HG02798 (cell line): ENCODE data around the gene ITGAV.

Source experiments
- ATAC-seq: cut with Tn5 transposase; IDR thresholded peaks from one replicate; pipeline ENCODE4 v1.9.1; 2021; ENCODE audit warnings: mild to moderate bottlenecking; ENCODE audit not compliant: unreplicated experiment, poor library complexity

ITGAV gene

DNA sequence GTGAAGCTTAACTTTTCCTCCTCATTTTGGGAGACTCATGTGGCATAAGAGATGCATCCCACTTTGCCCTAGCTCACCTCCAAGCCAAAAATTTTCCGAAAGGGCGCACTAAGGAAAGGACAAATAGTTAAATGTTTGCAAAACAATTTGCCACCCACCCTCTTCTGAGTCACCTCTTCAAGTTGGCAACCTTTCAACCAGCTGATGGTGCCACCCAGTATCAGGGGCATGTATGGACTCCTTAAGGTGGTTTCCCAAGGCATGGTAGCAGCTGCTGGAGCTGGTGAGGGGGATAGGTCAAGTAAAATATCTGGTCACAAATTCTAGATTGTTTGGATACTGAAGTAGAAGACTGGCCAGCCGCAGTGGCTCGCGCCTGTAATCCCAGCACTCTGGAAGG lies 17.2 kb upstream of the ITGAV start:
- no peak for ATAC-seq

DNA sequence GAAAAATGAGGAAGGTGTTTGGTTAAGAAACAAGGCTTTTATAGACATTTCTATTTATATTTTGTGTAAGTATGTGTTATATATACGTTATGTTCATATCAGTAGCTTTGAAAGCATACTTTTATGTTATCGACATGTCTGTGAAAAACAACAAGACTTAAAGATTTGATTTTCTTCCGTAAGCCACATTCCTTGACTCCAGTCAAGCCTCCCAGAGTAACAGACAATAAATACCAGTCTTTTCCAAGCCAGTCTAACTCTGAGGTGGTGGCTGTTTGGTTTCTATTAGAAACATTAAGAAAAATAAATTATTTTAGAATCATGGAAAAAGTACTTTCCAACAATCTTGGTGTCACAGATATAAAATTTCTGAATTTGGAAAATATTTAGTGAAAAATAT lies 16.3 kb upstream of the ITGAV start:
- ATAC-seq: no peak

DNA sequence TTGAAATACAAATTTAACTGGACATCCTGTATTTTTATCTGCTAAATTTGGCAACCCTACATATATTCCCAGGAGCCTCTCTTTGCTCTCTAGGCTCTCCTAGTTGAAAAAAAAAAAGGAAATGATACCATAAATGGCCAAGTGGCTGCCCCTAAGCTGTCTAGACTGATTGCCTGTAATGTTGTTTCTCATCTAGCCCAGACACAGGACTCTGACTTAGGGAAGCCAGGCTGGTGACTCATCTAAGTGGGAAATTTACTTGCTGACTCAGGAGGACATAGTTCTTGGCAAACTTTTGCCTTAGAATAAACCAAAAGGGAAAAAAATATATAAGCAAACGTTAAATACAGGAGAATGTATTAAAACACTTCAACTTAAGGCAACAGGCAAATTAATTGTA lies 14.6 kb upstream of the ITGAV start:
- ATAC-seq: no peak

DNA sequence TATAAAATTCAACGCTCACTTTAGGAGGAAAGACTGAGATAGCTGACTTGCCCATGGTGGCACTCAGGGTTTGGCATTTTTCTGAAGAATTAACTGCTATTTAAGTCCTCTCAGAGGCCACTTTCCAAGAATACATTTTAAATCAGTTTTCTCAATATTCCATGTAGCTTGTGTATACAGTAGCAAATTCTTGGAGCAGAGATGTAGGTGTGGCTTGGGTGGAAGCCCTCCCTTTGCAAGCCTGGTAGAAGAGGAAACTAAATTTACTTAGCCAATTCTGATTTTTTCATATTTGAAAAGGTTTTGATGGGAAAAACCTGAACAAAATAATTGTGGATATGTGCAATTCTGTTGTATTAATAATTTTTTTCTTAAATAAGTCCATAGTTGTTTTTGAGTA lies 14.0 kb upstream of the ITGAV start:
- ATAC-seq: no peak

DNA sequence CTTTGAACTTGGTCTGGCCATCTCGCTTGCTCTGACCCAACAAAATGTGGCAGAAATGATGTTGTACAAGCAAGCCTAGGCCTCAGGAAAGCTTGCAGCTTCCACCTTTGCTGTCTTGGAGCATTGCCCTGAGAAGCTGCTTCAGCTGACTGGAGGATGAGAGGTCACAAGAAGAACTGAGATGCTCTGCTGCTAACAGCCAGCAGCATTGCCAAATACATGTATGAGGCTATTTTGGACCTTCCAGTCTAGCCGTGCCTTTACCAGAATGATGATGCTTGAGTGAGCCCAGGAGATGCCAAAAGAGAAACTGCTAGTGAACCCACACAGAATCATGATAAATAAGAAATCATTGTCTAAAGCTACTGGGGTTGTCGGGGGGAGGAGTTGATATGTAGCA lies 13.2 kb upstream of the ITGAV start:
- no peak for ATAC-seq

DNA sequence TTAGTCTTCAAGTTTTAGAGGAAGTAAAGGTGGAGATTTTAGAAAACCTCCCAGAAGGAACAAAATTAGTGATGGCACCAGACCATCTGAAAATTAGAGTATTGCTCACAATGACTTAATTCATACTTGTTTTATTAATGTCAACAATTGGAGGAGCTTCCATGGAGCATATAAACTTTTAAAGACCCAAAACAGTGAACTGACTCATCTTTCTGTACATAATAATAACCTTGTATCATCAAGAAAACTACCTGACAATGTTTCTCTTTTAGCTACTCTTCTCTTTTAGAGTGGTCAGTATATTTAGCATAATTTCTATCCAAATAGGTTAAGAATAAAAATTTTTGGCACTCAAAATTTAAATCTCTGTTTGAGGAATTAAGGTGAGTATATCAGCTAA lies 7.2 kb upstream of the ITGAV start:
- no peak for ATAC-seq

DNA sequence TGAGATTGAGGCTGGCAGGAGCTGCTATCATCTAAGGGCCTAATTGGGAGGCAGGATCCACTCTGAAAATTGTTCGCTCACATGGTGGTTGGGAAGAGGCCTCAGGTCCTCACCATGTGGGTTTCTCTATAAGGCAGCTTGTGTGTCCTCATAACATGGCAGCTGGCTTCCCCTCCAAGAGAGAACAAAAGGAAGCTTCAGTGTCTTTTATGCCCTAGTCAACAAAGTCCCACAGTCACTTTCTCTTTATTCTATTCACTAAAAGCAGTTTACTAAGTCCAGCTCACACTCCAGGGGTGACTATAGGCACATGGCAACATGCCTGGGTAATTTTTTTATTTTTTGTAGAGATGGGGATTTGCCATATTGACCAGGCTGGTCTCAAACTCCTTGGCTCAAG lies 5.8 kb upstream of the ITGAV start:
- no peak for ATAC-seq

DNA sequence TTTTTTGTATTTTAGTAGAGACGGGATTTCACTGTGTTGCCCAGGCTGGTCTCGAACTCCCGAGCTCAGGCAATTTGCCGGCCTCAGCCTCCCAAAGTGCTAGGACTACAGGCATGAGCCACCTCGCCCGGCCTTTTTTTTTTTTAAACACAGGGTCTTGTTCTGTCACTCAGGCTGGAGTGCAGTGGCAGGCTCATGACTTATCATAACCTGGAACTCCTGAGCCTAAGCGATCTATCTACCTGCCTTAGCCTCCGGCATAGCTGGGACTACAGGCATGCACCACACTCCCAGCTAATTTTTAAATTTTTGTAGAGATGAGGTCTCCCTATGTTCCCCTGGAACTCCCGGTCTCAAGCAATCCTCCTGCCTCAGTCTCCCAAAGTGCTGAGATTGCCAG lies 1.4 kb upstream of the ITGAV start:
- no peak for ATAC-seq

DNA sequence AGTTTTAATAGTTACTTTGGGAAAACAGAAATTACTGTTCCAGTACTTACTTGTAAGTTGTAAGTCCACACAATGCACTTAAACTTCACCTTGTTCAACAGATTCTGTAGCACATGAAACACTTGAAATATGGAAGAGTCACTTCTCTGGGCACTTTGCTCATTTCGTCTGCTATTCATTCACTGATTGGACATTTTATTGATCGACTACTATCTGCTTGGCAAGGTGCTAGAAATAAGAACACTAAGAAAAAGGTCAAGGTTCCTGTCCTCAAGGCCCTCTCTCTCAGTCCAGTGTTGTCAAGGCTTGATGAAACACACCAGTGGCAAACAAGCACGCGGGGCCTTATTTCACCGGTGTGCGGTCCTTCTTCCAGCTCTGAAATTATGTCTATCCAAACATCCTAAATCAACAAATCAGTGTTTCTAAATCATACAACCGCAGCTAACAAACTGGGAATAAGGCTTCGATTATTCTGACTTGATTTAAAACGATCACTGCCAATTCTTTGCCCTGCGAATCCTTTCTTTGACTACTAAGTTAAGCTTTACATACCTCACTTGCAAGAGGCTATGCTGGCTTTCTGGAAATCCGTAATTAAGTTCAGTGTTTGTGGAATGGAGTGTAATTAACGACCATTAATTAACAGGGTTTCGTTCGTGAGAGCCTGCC lies 780 bp upstream of the ITGAV start:
- no peak for ATAC-seq

DNA sequence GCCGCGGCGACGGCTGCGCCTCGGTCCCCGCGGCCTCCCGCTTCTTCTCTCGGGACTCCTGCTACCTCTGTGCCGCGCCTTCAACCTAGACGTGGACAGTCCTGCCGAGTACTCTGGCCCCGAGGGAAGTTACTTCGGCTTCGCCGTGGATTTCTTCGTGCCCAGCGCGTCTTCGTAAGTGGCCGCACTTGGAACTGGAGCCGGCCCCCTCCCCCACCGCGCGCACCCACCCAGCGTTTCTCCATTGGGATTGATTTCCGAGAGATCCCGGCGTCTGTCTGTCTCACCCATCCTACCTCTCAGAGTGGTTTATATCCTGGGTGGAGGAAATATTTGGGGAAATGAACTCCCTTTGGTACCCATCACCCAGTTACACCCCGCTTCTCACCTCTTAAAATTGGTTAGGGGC lies 498 bp downstream of the ITGAV start:
- no peak for ATAC-seq

DNA sequence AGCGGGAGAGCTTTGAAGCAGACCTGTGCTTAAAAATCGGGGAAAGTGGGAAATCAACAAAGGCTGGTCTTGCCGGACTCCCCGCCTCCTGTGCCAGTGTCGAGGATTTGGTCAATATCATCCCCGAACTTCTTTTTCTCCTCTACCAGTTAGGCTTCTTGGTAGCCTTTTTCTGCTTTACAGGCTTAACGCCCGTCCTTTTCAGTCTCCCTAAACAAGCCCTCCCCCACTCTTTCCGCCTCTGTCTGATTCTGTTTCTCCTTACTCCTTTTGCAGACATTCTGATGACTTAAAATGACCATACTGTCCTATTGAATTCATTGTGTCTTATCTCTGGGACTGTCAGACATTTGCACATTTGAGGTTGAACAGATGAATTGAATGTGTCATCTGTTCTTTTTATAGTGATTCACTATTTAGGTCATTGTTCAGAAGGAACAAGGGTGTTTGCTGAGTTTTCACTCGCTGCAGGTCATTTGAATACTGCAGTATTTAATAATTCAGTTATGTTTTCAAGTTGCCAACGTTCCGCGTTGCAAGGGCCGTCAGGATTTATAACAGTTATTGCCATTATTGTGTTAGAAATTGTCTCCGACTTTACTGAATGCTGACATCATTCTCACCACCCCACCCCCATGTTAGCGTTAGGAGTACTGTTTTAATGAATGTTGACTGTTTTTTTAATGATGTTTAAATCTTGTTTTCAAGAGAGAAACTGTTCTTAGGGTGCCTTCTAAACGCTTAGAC lies 1.1 kb downstream of the ITGAV start:
- ATAC-seq: no peak

DNA sequence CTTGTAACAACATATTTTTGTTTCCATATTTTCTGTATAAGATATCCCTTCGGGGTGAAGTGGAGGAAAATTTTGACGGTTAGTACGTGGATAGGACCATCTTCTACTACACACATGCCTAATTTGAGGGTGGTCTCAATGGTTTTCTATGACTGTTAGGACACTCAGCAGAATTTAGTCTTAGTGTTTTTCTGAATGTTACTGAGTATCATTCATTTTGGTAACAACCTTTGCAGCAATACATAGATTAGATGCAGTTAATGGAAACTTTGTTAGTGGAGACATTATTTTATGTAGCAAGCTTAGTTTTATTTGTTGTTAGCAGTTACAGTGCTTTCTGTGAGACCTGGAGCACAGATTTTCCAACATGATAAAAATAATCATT lies 1.6 kb downstream of the ITGAV start:
- no peak for ATAC-seq

DNA sequence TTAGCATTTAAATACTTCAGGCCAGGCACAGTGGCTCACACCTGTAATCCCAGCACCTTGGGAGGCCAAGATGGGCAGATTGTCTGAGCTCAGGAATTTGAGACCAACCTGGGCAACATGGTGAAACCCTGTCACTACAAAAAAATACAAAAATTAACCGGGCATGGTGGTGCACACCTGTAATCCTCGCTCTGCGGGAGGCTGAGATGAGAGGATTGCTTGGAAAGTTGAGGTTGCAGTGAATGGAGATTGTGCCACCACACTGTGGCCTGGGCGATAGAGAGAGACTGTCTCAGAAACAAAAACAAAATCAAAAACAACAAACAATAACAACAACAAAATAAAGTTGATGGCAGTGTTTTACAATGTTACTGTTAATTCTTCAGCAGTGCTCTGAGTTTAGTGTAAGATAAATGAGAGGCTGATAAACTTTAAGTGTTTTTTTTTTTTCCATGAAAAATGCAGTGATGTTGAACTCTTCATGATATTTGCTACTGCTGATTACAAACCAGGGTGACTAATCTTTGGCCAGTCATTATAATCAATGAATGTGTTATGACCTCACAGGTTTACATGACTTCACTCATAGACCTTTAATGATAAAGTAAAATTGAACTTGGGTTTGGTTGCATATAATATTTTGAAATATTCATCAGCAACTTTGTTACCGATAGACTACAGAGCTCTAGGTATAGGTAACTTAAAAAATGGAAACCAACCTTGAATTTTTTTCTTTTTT lies 2.5 kb downstream of the ITGAV start:
- ATAC-seq: no peak

DNA sequence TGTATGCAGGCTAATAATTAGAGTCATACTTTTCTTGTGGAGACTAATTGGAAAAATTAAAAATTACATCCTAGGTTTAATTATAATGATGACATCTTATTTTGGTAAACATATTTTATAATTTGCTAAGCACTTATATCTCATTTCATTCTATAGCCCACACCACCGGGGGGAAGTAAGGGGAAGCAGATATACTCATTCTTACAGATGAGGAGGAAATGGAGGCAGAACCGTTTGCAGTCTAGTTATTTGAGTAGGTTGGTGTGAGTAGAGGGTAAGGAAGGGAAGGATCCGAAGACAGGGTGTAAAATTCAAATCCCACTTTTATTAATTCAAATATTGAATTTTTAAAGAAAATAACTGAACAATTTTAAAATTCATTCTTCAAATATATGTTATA lies 3.7 kb downstream of the ITGAV start:
- no peak for ATAC-seq

DNA sequence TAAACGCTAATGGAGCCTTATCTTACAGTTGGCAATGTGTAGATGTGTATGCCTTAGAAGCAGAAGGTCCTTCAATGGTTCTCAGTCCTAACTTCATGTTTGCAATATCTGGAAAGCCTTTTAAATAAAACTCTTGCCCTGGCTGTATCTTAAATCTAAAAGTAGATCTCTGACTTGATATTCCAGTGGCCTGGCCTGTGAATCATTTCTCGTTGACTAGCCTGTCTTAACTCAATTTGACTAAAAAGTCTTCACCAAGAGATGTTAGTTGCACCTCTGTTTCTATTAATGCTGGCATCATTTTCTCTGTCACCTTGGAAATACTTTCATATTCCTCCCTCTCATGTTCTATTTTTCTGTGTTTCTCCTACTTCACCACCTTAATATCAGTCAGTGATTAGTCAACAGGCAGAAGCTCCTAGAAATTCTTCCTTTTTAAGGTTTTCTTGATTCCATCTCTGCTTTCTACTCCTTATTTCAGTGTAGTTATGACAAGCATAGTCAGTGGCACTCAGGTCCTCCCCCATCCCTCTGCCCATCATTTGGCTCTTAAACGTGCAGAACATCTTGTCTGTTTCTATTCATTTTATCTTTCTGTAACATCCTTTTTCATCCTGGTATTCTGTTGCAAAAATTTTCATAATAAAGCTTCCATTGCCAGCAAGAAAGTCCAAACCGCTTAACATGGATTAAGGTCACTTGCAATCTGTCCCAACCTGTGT lies 4.3 kb downstream of the ITGAV start:
- no peak for ATAC-seq

DNA sequence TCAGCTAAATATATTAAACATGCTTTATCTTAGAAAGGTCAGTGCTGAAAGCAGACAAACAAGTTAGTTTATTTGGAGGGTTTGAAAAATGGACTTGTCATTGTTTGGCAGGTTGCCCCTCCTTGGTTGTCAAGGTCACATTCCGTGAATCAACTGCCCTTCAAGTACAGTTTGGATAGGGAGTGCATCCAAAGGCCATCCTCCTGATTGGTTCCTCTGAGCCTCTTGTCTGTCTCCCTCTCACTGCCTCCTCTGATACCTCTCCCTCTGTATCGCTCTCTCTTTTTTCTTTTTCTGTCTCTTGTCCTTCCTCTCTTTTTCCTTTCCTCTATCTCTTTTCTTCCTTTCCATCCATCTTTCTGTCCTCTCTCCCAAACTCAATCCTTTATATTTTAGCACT lies 5.4 kb downstream of the ITGAV start:
- no peak for ATAC-seq

DNA sequence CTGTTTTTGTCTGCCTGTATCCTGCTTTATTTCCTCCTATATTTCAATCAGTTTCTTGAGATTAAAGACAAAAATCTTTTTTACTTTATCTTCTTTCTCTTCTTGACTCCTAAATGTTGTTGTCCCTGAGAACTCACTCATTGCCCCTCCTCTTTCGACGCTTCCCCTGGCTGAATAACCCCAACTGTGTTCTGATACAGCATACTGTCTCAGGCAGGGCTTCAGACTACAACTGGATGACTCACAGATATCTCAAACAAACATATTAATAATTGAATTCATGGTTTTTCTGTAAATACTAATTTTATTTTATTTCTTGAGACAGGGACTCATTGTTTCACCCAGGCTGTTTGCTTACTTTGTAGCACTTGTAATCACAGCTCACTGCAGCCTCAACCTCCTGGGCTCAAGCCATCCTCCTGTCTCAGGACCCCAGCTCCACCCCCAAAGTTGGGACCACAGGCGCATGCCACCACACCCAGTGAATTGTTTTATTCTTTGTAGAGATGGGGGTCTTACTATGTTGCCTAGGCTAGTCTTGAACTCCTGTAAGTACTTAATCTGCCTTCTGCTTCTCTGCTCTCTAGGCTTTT lies 9.4 kb downstream of the ITGAV start:
- no peak for ATAC-seq

DNA sequence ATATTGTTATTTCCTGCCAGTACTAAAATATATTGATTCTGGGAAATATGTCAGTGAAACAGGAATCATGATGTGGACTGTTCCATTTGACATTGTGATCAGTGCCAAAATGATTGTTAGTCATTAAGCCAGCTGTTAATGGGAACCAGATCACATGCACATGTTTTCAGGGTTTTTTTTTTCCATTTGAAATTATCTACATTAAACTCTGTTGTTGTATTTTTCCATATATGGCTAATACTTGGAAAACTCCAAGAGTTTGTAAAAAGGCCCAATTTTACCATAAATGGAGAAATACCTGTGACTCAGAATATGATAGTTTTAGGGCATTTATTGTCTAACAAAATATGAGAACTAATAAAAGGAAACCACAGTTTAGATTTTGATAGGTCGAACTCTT lies 13.4 kb downstream of the ITGAV start:
- ATAC-seq: no peak

DNA sequence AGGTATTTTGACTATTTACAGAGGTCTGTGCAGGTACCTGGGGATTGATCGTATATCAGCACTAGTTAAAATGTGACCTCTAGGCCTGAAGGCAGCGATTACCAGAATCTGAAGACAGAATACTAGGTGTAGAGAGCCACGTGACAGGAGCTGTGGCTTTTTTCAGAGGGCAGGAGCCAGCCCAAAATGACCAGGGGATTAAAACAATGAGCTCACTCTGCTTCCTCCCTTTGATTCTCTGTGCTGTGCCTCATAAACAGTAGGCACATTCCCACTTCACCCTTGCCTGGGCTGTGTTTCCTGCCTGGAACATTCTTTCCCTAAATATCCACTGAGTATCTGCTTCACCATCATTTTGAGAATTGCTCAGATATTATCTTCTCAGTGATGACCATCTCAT lies 15.2 kb downstream of the ITGAV start:
- ATAC-seq: no peak

DNA sequence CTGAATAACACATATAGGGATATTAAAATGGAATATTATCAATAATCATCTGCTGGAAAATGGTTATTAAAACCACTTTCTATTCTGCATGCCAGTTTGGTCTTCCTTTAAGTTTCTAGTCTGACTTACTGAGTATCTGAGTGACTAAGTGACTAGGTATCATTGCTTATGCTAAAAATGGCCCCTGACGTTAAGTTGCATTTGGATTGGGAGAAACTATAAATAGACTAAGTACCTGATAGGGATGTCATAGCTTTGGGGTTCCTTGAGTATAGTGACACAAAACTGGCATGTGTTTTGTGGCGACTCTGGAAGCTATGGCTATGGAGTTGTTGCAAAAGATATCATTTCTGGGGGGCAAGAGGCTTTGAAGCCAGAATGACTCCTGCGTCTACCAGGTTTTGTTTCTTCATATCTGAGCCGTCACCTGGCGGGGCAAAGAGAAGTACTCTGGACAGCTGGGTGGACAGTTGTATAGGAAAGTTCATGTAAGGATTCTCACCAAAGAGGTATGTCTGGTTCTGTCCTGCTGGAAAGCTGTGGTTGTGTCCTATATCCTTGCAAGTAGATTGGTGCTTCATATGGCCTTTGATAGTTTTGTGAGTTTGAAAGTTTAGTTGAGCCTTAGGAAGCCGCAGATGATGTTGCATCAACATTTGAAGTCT lies 17.9 kb downstream of the ITGAV start:
- no peak for ATAC-seq
